ENCODE results near the gene MEIG1. TPM values are rescaled to one million over a fixed set of nuclear protein-coding genes. Genes with fewer than 3 reads are reported as not detected.

MEIG1 gene, protein sequence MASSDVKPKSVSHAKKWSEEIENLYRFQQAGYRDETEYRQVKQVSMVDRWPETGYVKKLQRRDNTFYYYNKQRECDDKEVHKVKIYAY
- 0.43 to 0.91 TPM (median 0.90 TPM) in 5 replicates for total RNA-seq (2022; extraction: Qiagen RNA extraction)

DNA sequence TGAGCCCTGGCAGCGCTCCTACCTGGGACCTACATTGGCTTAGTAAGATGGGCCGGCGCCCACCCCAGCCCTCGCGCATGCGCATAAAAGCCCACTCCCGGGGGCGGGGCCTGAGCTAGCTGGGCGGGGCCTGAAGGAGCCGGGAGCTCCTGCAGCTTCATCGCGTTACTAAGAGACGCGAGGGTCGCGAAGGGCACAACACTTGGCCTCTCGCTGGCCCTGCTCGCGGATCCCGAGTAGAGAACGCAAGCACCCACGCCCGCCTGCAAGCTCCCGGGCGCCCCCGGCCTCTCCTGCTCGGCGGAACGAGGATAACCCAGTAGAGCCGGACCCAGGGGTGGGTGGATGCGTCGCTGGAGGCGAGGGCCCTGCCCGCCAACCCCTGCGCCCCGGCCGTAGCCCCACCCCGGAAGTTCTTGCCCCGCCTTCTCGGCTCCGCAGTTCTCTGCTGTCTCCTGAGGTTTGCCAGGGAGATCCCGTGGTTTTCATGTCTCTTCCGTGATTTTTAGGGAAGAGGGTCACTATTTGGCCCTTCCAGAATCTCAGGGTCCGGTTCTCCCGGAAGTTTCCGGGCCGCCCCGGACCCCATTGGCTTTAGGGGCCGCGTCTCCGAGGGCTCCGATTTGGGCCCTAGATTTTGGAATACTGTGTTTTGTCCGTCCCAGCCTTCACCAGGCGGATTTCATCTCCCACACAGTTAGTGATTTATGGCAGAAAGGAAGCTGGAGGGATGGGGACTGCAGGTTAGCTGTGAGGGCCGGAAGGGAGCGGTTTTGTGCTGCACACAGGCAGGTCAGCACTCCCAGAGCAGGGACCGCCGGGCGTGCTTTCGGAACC is at the start of gene MEIG1:
MEIG1 (plus strand) TSS at position 168 of the 837 bp plus-strand sequence. CDS start 7,081 bp downstream, outside the sequence.

DNA sequence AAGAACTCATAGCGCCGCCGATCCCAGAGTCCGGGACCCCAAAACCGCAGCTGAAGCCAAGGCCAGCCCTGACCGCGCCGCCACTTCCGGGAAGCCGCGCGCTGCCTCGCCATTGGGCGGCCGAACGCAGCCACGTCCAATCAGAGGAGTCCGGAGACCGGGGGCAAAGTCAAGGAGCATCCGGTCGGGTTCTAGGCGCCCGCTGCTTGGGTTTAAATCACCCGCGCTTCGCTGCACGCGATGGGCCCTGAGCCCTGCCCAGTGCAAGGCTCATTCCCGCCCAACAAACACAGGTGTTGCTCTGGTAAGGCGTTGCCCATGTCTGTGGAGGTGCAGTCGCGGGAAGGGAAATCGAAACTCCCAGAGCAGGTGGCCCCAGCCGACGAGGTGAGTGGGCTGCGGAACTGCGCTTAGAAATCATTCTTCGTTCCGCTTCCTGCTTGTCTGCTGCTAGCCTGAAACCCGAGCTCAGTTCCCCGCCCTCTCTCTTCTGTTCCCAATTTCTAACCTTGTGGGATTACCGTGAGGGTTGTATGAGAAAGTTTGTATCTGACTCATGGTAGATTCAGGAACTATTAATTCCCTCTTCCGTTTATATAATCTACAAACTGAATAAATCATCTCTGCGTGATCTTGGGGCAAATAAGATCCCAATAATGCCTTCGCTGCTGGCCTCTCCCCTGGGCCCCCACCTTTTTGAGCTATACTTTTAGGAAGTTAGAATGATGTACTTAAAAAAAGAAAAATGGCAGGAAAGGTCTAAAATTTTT is 5.0 kb upstream of the MEIG1 start, which contains the start of gene DCLRE1C:
DCLRE1C (minus strand) TSS at position 96 of the 770 bp plus-strand sequence; CDS start at position 10, 86 bp downstream.

Other genes starting within 250 kb of the MEIG1 start
- gene FAM107B, start 184.5 kb upstream of the MEIG1 start, total RNA-seq (2022; extraction: Qiagen RNA extraction), result 89.9 to 131 TPM (median 105 TPM) in 5 replicates
- gene CDNF, start 121.4 kb upstream of the MEIG1 start, total RNA-seq (2022; extraction: Qiagen RNA extraction), result 0.83 to 1.3 TPM (median 1.2 TPM) in 5 replicates
- gene HSPA14, start 121.1 kb upstream of the MEIG1 start, total RNA-seq (2022; extraction: Qiagen RNA extraction), result 40.7 to 46.6 TPM (median 43.9 TPM) in 5 replicates
- gene MSANTD7, start 121.1 kb upstream of the MEIG1 start, total RNA-seq (2022; extraction: Qiagen RNA extraction), result 10.8 to 12.8 TPM (median 11.1 TPM) in 5 replicates
- gene SUV39H2, start 80.5 kb upstream of the MEIG1 start, total RNA-seq (2022; extraction: Qiagen RNA extraction), result 17.2 to 21.0 TPM (median 20.3 TPM) in 5 replicates
- 3.6 to 11.7 TPM (median 5.8 TPM) in 5 replicates for gene DCLRE1C, start 5.3 kb upstream of the MEIG1 start, total RNA-seq (2022; extraction: Qiagen RNA extraction)
- gene OLAH, start 84.6 kb downstream of the MEIG1 start, total RNA-seq (2022; extraction: Qiagen RNA extraction), result 0.58 to 0.93 TPM (median 0.66 TPM) in 5 replicates
- 0.97 to 1.4 TPM (median 1.1 TPM) in 5 replicates for gene ACBD7, start 129.4 kb downstream of the MEIG1 start, total RNA-seq (2022; extraction: Qiagen RNA extraction)
- 33.0 to 36.9 TPM (median 36.3 TPM) in 5 replicates for gene RPP38, start 138.0 kb downstream of the MEIG1 start, total RNA-seq (2022; extraction: Qiagen RNA extraction)
- 17.4 to 25.3 TPM (median 20.7 TPM) in 5 replicates for gene NMT2, start 209.3 kb downstream of the MEIG1 start, total RNA-seq (2022; extraction: Qiagen RNA extraction)